Right lobe of liver (tissue), 6 donors: Measurements from ENCODE around the gene CDON. TPM values are rescaled to one million over a fixed set of nuclear protein-coding genes. Genes with fewer than 3 reads are reported as not detected.

ENCODE experiments used
- ATAC-seq, 4 donors: fragments of 200-7000 bp; cut with Tn5 transposase; one replicate each; pipeline ENCODE4 v1.9.1; 2020; ENCODE audit warnings: mild to moderate bottlenecking in 4 of 4, moderate library complexity in 4 of 4
- DNase-seq, 3 donors: peaks; one replicate each; pipeline ENCODE4 v3.0.0-alpha.2; 2020
- H3K27ac ChIP-seq, 3 donors: fragments of 200-600 bp; one replicate each; pipeline ENCODE4 v1.8.0; 2022
- H3K27me3 ChIP-seq, 2 donors: fragments of 200-600 bp; one replicate each; pipeline ENCODE4 v1.8.0; 2022
- H3K36me3 ChIP-seq, 4 donors: fragments of 200-600 bp; sonication (generic) in 1 of 4; one replicate each; pipeline versions ENCODE4 v1.5.1 to v1.8.0; 2017 to 2022; ENCODE audit warnings: control low read depth in 1 of 4
- H3K4me1 ChIP-seq, 4 donors: fragments of 200-600 bp; sonication (generic) in 1 of 4; one replicate each; pipeline versions ENCODE4 v1.5.1 to v1.8.0; 2017 to 2022; ENCODE audit warnings: control low read depth in 1 of 4
- H3K4me3 ChIP-seq, 3 donors: fragments of 200-600 bp; one replicate each; pipeline ENCODE4 v1.8.0; 2022
- H3K9me3 ChIP-seq, 4 donors: fragments of 200-600 bp; sonication (generic) in 1 of 4; one replicate each; pipeline versions ENCODE4 v1.5.1 to v1.8.0; 2017 to 2022; ENCODE audit warnings: control low read depth in 1 of 4
- POLR2A ChIP-seq: fragments of 450-650 bp; IDR thresholded peaks from one replicate; pipeline ENCODE4 v1.6.1; 2017; ENCODE audit warnings: antibody characterized with exemption, mild to moderate bottlenecking
- WGBS: methylation state at CpG from one replicate; pipeline ENCODE4 v1.1.6; 2018; ENCODE audit warnings: low coverage, low lambda C conversion rate; ENCODE audit not compliant: insufficient coverage; ENCODE audit errors: missing lambda C conversion rate; 5-methylcytosine and 5-hydroxymethylcytosine counted together
- intact Hi-C, 2 donors: fragments of 100-400 bp; cut with DNase I; formaldehyde crosslinking; loops; one replicate each; pipeline versions ENCODE4 v1.11.2 to v1.14.1; 2022
- total RNA-seq, 6 experiments: library from RNA; depleted of rRNA in 2 of 6; stranded (reverse); fragments of >200 nt in 2 of 6; fragmentation: NEBNext Ultra II Directional in 3 of 6; extraction: Animal tissue kit (Norgen Biotek cat#: 25700) in 3 of 6; gene quantifications; one replicate each; pipeline versions ENCODE4 v1.1.0 to v1.2.4, GENCODE V29; 2016 to 2023
- TF ChIP-seq, protein P1 (sequence below), 4 donors: fragments of 200-600 bp in 3 of 4; fragments of 450-650 bp in 1 of 4; IDR thresholded peaks; one replicate each; pipeline versions ENCODE4 v1.5.1 to v1.8.0; 2016 to 2022; ENCODE audit warnings: antibody characterized with exemption in 4 of 4, mild to moderate bottlenecking in 2 of 4
- donor health status: DM: no; HTN: yes; CAD: no.
- donor health status: DM: no; HTN: no; CAD: no.
- donor health status: DM: no; HTN: no; CAD: no.
- donor health status: DM: no; HTN: yes; CAD: no.
- donor health status: DM: no; HTN: yes; CAD: no.

The CDON gene
- total RNA-seq, 6 experiments from 2014 or later: 1.8 to 4.1 (median 3.3) TPM

DNA sequence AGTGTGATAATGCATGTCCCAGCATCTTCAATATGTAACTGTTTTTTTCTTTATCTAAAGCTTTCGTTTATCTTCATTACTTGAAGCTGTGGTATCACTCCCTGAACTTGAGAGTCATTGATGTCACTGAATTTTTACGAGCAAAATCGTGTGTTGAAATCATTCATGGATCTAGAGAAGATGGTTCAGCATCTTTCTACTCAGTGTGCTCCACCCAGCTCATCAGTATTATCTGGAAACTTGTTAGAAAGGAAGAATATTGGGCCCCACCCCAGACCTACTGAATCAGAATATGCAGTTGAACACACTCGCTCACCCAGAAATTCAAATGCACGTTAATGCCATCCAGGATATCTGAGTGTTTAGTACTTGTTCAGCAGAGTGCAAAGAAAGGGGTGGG is 8.3 kb downstream of the CDON start:
- 79% methylated on average over 5 of the region's 5 CpGs for WGBS

DNA sequence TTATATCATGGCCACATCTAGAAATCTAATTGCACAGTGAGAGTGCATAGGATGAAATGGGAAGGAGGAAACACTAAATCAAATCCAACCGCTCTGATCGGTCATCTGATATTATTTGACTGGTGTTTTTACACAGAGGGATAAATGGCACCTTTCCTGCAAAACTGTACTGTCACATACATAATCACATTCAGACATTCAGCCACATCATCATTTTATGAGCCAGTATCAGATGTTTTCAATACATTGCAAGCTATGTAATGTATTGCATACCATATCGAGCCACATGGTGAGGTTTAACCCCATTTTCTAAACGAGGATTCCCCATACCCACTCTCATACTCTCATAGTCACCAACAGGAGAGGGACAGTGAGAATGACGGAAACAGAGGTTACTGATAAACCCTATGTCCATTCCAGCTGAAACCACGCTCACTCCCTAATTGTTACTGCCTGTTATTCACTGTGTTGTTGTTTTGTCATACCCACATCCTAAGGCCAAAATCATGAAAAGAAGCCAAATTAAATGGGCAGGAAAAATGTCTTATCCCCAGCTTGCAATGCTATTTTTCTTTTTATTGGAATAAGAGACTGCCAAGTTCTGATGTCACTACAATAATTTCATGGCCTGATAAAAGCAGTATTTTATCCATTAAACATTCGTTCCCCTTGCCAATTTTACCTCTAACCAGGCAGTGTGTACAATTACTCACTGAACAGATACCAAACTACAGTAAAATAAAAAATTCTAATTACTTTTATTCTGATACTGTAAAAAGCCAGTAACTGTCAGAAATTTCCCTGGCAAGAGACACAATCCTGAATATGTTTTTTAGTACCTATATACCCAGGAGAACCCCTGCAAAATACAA is 9.0 kb downstream of the CDON start:
- intact Hi-C loops: no loop called here
- Histone ChIP-seq H3K27ac (no peak overlapping the region), H3K36me3 (no peaks in the 10 kb centered on the region), H3K27me3 (no peaks in the 10 kb centered on the region), H3K4me1 (no peaks in the 10 kb centered on the region), H3K4me3 (no peak overlapping the region), H3K9me3 (no peaks in the 10 kb centered on the region)
- TF ChIP-seq, protein P1, sequence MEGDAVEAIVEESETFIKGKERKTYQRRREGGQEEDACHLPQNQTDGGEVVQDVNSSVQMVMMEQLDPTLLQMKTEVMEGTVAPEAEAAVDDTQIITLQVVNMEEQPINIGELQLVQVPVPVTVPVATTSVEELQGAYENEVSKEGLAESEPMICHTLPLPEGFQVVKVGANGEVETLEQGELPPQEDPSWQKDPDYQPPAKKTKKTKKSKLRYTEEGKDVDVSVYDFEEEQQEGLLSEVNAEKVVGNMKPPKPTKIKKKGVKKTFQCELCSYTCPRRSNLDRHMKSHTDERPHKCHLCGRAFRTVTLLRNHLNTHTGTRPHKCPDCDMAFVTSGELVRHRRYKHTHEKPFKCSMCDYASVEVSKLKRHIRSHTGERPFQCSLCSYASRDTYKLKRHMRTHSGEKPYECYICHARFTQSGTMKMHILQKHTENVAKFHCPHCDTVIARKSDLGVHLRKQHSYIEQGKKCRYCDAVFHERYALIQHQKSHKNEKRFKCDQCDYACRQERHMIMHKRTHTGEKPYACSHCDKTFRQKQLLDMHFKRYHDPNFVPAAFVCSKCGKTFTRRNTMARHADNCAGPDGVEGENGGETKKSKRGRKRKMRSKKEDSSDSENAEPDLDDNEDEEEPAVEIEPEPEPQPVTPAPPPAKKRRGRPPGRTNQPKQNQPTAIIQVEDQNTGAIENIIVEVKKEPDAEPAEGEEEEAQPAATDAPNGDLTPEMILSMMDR (IDR thresholded peaks at IDR 0.05): no peak
- no peak for TF ChIP-seq POLR2A
- no peak for ATAC-seq
- 77% methylated on average over 7 of the region's 7 CpGs for WGBS
- DNase-seq: no peak

More for the DNA sequence above, 8.3 kb downstream of the CDON start:
- TF ChIP-seq, protein P1 (IDR thresholded peaks at IDR 0.05): no peak
- TF ChIP-seq POLR2A: no peak
- Histone ChIP-seq H3K4me3 (no peak overlapping the region), H3K27ac (no peak overlapping the region), H3K27me3 (no peaks in the 10 kb centered on the region), H3K4me1 (no peaks in the 10 kb centered on the region), H3K9me3 (no peaks in the 10 kb centered on the region), H3K36me3 (no peaks in the 10 kb centered on the region)
- intact Hi-C loops: no loop called here
- ATAC-seq (no peak), DNase-seq (no peak)

DNA sequence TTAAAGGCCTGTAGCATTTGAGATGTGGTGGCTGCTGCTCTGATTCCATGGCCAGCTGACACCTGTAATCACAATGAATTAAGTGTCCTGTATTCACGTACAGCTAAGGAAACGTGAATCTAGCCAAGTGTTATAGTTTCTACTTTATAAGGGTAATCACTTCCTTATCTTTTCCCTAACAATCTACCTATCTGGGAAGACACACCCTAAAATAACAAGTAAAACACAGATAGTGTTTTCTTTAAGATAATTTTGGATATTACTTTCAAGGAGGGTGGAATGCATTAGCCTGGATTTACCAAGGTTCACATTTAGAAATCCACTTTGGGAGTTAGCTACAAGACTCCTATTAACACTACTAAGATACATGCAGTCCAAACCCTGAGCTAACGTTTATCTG is 11.5 kb downstream of the CDON start:
- Histone ChIP-seq H3K27ac (no peak overlapping the region), H3K4me1 (no peaks in the 10 kb centered on the region), H3K36me3 (no peaks in the 10 kb centered on the region), H3K27me3 (no peaks in the 10 kb centered on the region), H3K9me3 (no peaks in the 10 kb centered on the region), H3K4me3 (no peak overlapping the region)
- intact Hi-C loops: no loop called here
- ATAC-seq (no peak), DNase-seq (no peak)
- WGBS: 83% methylated on average over 3 of the region's 3 CpGs
- no peak for TF ChIP-seq POLR2A
- TF ChIP-seq, protein P1 (IDR thresholded peaks at IDR 0.05): no peak

DNA sequence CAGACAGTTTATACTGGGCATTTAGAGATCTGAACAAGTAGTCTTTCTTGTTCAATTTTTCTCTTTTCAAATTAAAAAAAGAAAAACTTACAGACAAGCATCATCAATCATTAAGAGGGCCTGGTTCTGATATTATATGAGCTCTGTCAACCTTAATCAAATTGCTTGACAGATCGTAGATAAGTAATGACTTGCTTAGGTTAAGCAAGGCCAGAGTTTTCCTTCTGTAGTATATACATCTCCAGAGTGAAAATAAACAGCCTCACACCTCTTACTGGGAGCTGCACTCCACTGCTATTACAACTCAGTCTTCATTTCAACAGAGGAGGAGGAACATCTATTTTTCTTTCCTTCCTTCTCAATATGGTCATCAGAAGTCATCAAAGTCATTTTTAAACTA is 13.5 kb downstream of the CDON start:
- Histone ChIP-seq H3K9me3 (no peaks in the 10 kb centered on the region), H3K27me3 (no peaks in the 10 kb centered on the region), H3K4me1 (no peaks in the 10 kb centered on the region), H3K4me3 (no peak overlapping the region), H3K27ac (no peak overlapping the region), H3K36me3 (no peaks in the 10 kb centered on the region)
- no peak for TF ChIP-seq POLR2A
- TF ChIP-seq, protein P1 (IDR thresholded peaks at IDR 0.05): no peak
- intact Hi-C loops: no loop called here
- no peak for ATAC-seq
- no peak for DNase-seq
- WGBS: 81% methylated on average over 1 of the region's 1 CpG
